IPS-15b (cell line): ENCODE measurements around the gene ARHGEF39.

Experiments used
- H3K27me3 ChIP-seq: one replicate; pipeline ENCODE4 v1.6.1; 2013; ENCODE audit warnings: low read length; ENCODE audit not compliant: control insufficient read depth, insufficient read depth
- H3K36me3 ChIP-seq: one replicate; pipeline ENCODE4 v1.6.1; 2013; ENCODE audit warnings: low read length; ENCODE audit not compliant: control insufficient read depth, insufficient read depth
- H3K4me1 ChIP-seq: one replicate; pipeline ENCODE4 v1.6.1; 2013; ENCODE audit warnings: mild to moderate bottlenecking, low read length; ENCODE audit not compliant: control insufficient read depth, insufficient read depth
- H3K4me3 ChIP-seq: one replicate; pipeline ENCODE4 v1.5.1; 2013; ENCODE audit warnings: low read depth, low read length
- H3K9ac ChIP-seq: one replicate; pipeline ENCODE4 v1.6.1; 2013; ENCODE audit warnings: low read depth, mild to moderate bottlenecking, low read length
- H3K9me3 ChIP-seq: one replicate; pipeline ENCODE4 v1.6.1; 2013; ENCODE audit warnings: mild to moderate bottlenecking, low read length; ENCODE audit not compliant: control insufficient read depth, insufficient read depth

Gene ARHGEF39

GRCh38 chr9:35682051-35682450, 17.1 kb upstream of the ARHGEF39 start:
- no peaks in the 10 kb centered on the region for H3K27me3 ChIP-seq
- no peaks in the 10 kb centered on the region for H3K9me3 ChIP-seq
- H3K9ac ChIP-seq: no peak overlapping the region
- peaks cover 44% of the 10 kb centered on the region for H3K36me3 ChIP-seq
- no peaks in the 10 kb centered on the region for H3K4me1 ChIP-seq
- H3K4me3 ChIP-seq: no peak overlapping the region

- H3K4me3 ChIP-seq: no peak overlapping the region
- H3K9ac ChIP-seq: no peak overlapping the region
- peaks cover under 1% of the 10 kb centered on the region for H3K4me1 ChIP-seq
- no peaks in the 10 kb centered on the region for H3K9me3 ChIP-seq
- H3K27me3 ChIP-seq: no peaks in the 10 kb centered on the region
- peaks cover 40% of the 10 kb centered on the region for H3K36me3 ChIP-seq
Observed at GRCh38 chr9:35681341-35682002, 16.5 kb upstream of the ARHGEF39 start.

- Histone ChIP-seq H3K27me3 (peaks cover 2% of the 10 kb centered on the region), H3K4me1 (peaks cover 3% of the 10 kb centered on the region), H3K9me3 (no peaks in the 10 kb centered on the region), H3K36me3 (peaks cover 36% of the 10 kb centered on the region), H3K9ac (no peak overlapping the region), H3K4me3 (no peak overlapping the region)
Observed at GRCh38 chr9:35680331-35681105, 15.5 kb upstream of the ARHGEF39 start.

- H3K36me3 ChIP-seq: peaks cover 29% of the 10 kb centered on the region
- H3K9me3 ChIP-seq: no peaks in the 10 kb centered on the region
- peaks cover 3% of the 10 kb centered on the region for H3K4me1 ChIP-seq
- peaks cover 2% of the 10 kb centered on the region for H3K27me3 ChIP-seq
- no peak overlapping the region for H3K4me3 ChIP-seq
- H3K9ac ChIP-seq: no peak overlapping the region
Observed at GRCh38 chr9:35679766-35680330, 14.9 kb upstream of the ARHGEF39 start.

GRCh38 chr9:35679091-35679490, 14.1 kb upstream of the ARHGEF39 start:
- Histone ChIP-seq H3K9me3 (no peaks in the 10 kb centered on the region), H3K9ac (no peak overlapping the region), H3K27me3 (peaks cover 9% of the 10 kb centered on the region), H3K4me1 (peaks cover 3% of the 10 kb centered on the region), H3K4me3 (no peak overlapping the region), H3K36me3 (peaks cover 22% of the 10 kb centered on the region)

GRCh38 chr9:35675732-35676392, 10.9 kb upstream of the ARHGEF39 start:
- Histone ChIP-seq H3K36me3 (no peaks in the 10 kb centered on the region), H3K9me3 (no peaks in the 10 kb centered on the region), H3K4me1 (peaks cover 3% of the 10 kb centered on the region), H3K27me3 (peaks cover 9% of the 10 kb centered on the region), H3K4me3 (peak overlapping the region; percentile 89), H3K9ac (peak overlapping the region; percentile 73)

GRCh38 chr9:35675204-35675603, 10.2 kb upstream of the ARHGEF39 start:
- H3K4me3 ChIP-seq: peak overlapping the region; percentile 89
- peak overlapping the region; percentile 24 for H3K9ac ChIP-seq

GRCh38 chr9:35674025-35674361, 9.0 kb upstream of the ARHGEF39 start:
- H3K36me3 ChIP-seq: no peaks in the 10 kb centered on the region
- H3K9me3 ChIP-seq: no peaks in the 10 kb centered on the region
- peaks cover 3% of the 10 kb centered on the region for H3K4me1 ChIP-seq
- H3K4me3 ChIP-seq: no peak overlapping the region
- no peak overlapping the region for H3K9ac ChIP-seq
- peaks cover 9% of the 10 kb centered on the region for H3K27me3 ChIP-seq

More at GRCh38 chr9:35675204-35675603, 10.2 kb upstream of the ARHGEF39 start:
- peaks cover 3% of the 10 kb centered on the region for H3K4me1 ChIP-seq
- no peaks in the 10 kb centered on the region for H3K9me3 ChIP-seq
- H3K36me3 ChIP-seq: no peaks in the 10 kb centered on the region
- H3K27me3 ChIP-seq: peaks cover 9% of the 10 kb centered on the region

- no peaks in the 10 kb centered on the region for H3K9me3 ChIP-seq
- H3K36me3 ChIP-seq: no peaks in the 10 kb centered on the region
- no peak within 1 kb of the TSS for H3K4me3 ChIP-seq
- H3K27me3 ChIP-seq: peaks cover 9% of the 10 kb centered on the region
- H3K4me1 ChIP-seq: peaks cover 3% of the 10 kb centered on the region
- H3K9ac ChIP-seq: no peak within 1 kb of the TSS
Observed at GRCh38 chr9:35673132-35674024, 8.4 kb upstream of the ARHGEF39 start, which contains the start of gene CA9. TSS of gene CA9 (plus strand) at chr9:35673928. CDS start at chr9:35673960, 32 bp downstream.

- H3K9me3 ChIP-seq: no peaks in the 10 kb centered on the region
- H3K9ac ChIP-seq: no peak overlapping the region
Observed at GRCh38 chr9:35669331-35670145, 4.5 kb upstream of the ARHGEF39 start.

More at GRCh38 chr9:35669331-35670145, 4.5 kb upstream of the ARHGEF39 start:
- Histone ChIP-seq H3K4me1 (no peaks in the 10 kb centered on the region), H3K27me3 (peaks cover 5% of the 10 kb centered on the region), H3K4me3 (no peak overlapping the region), H3K36me3 (no peaks in the 10 kb centered on the region)
